ENCODE data around the gene ZNF91.

The ZNF91 gene

GRCh38 chr19:23312515-23312914 is 82.8 kb downstream of the ZNF91 start:
- Histone ChIP-seq H4K20me1 (ENCODE audit: control insufficient read depth, insufficient read depth, low read depth, low read length) (no peaks in the 10 kb centered on the region), H3K4me1 (ENCODE audit: control insufficient read depth, low read length) (no peaks in the 10 kb centered on the region), H3K36me3 (ENCODE audit: control insufficient read depth, low read length) (no peaks in the 10 kb centered on the region), H3K79me2 (ENCODE audit: control insufficient read depth, low read length) (no peaks in the 10 kb centered on the region), H3F3A (ENCODE audit: control insufficient read depth, insufficient read depth) (no peaks in the 10 kb centered on the region), H3K27me3 (ENCODE audit: control insufficient read depth, low read length) (no peaks in the 10 kb centered on the region), H3K9me3 (ENCODE audit: control insufficient read depth, insufficient read depth, low read length) (no peaks in the 10 kb centered on the region), H3K4me2 (ENCODE audit: low read length) (no peak overlapping the region), H3K4me3 (ENCODE audit: low read length) (no peak overlapping the region), H3K27ac (ENCODE audit: low read depth, low read length) (no peak overlapping the region), H3K9me2 (replicated peaks; ENCODE audit: control insufficient read depth, low read length) (no peaks in the 10 kb centered on the region)
- TF ChIP-seq, protein P1, sequence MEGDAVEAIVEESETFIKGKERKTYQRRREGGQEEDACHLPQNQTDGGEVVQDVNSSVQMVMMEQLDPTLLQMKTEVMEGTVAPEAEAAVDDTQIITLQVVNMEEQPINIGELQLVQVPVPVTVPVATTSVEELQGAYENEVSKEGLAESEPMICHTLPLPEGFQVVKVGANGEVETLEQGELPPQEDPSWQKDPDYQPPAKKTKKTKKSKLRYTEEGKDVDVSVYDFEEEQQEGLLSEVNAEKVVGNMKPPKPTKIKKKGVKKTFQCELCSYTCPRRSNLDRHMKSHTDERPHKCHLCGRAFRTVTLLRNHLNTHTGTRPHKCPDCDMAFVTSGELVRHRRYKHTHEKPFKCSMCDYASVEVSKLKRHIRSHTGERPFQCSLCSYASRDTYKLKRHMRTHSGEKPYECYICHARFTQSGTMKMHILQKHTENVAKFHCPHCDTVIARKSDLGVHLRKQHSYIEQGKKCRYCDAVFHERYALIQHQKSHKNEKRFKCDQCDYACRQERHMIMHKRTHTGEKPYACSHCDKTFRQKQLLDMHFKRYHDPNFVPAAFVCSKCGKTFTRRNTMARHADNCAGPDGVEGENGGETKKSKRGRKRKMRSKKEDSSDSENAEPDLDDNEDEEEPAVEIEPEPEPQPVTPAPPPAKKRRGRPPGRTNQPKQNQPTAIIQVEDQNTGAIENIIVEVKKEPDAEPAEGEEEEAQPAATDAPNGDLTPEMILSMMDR (IDR thresholded peaks at IDR 0.05; ENCODE audit: low read depth, low read length, poor library complexity, severe bottlenecking): no peak
- no peak for TF ChIP-seq EZH2phosphoT487 (IDR thresholded peaks at IDR 0.05; ENCODE audit: borderline replicate concordance, low read length)

- H3K36me3 ChIP-seq (ENCODE audit: control insufficient read depth, low read length): no peaks in the 10 kb centered on the region
- TF ChIP-seq EZH2phosphoT487 (IDR thresholded peaks at IDR 0.05; ENCODE audit: borderline replicate concordance, low read length): no peak
- TF ChIP-seq, protein P1 (IDR thresholded peaks at IDR 0.05; ENCODE audit: low read depth, low read length, poor library complexity, severe bottlenecking): no peak
- H3K4me3 ChIP-seq (ENCODE audit: low read length): no peak overlapping the region
- H3K9me2 ChIP-seq (replicated peaks; ENCODE audit: control insufficient read depth, low read length): no peaks in the 10 kb centered on the region
- no peaks in the 10 kb centered on the region for H4K20me1 ChIP-seq (ENCODE audit: control insufficient read depth, insufficient read depth, low read depth, low read length)
- no peak overlapping the region for H3K4me2 ChIP-seq (ENCODE audit: low read length)
- no peaks in the 10 kb centered on the region for H3F3A ChIP-seq (ENCODE audit: control insufficient read depth, insufficient read depth)
- H3K27ac ChIP-seq (ENCODE audit: low read depth, low read length): no peak overlapping the region
- no peaks in the 10 kb centered on the region for H3K27me3 ChIP-seq (ENCODE audit: control insufficient read depth, low read length)
- H3K79me2 ChIP-seq (ENCODE audit: control insufficient read depth, low read length): no peaks in the 10 kb centered on the region
- no peaks in the 10 kb centered on the region for H3K9me3 ChIP-seq (ENCODE audit: control insufficient read depth, insufficient read depth, low read length)
- no peaks in the 10 kb centered on the region for H3K4me1 ChIP-seq (ENCODE audit: control insufficient read depth, low read length)
These were observed 83.7 kb downstream of the ZNF91 start for GRCh38 chr19:23311551-23311950.

DNA sequence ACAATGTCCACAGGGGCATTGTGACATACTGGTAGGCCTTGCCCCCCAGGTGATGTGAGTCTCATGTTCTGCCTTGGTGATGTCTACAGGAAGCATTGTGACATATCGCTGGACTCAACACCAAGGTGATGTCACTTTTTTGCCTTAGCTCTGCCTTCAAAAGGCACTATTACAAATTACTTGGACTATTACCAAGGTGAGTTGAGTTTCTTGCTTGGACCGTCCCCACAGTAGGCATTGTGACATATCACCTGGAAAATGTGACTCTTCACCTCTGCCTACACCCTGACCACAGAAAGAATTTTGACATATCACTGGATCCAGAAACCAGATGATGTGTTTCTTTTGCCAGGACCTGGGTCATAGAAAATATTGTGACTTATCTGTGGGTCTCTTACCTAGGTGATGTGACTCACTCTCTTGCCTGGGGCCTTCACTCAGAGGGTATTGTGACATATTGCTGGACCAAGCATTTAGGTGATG is 84.5 kb downstream of the ZNF91 start:
- no peaks in the 10 kb centered on the region for H4K20me1 ChIP-seq (ENCODE audit: control insufficient read depth, insufficient read depth, low read depth, low read length)
- no peaks in the 10 kb centered on the region for H3K36me3 ChIP-seq (ENCODE audit: control insufficient read depth, low read length)
- H3K4me3 ChIP-seq (ENCODE audit: low read length): no peak overlapping the region
- H3K27ac ChIP-seq (ENCODE audit: low read depth, low read length): no peak overlapping the region
- no peak overlapping the region for H3K4me2 ChIP-seq (ENCODE audit: low read length)
- TF ChIP-seq EZH2phosphoT487 (IDR thresholded peaks at IDR 0.05; ENCODE audit: borderline replicate concordance, low read length): no peak
- TF ChIP-seq, protein P1 (IDR thresholded peaks at IDR 0.05; ENCODE audit: low read depth, low read length, poor library complexity, severe bottlenecking): no peak
- H3K4me1 ChIP-seq (ENCODE audit: control insufficient read depth, low read length): no peaks in the 10 kb centered on the region
- no peaks in the 10 kb centered on the region for H3K27me3 ChIP-seq (ENCODE audit: control insufficient read depth, low read length)
- no peaks in the 10 kb centered on the region for H3K9me2 ChIP-seq (replicated peaks; ENCODE audit: control insufficient read depth, low read length)
- H3F3A ChIP-seq (ENCODE audit: control insufficient read depth, insufficient read depth): no peaks in the 10 kb centered on the region
- no peaks in the 10 kb centered on the region; the same call in 1 of the 2 replicates for H3K9me3 ChIP-seq (ENCODE audit: control insufficient read depth, insufficient read depth, low read length)
- H3K79me2 ChIP-seq (ENCODE audit: control insufficient read depth, low read length): no peaks in the 10 kb centered on the region
